Sigmoid colon (tissue), 7 donors: ENCODE results near the gene SNX33. TPM values are rescaled to one million over a fixed set of nuclear protein-coding genes. Genes with fewer than 3 reads are reported as not detected.

Experiments used
- DNase-seq: peaks from one replicate; pipeline ENCODE4 v3.0.0-alpha.2; 2019
- H3K27ac ChIP-seq, 4 donors: fragments of 200-600 bp; sonication (generic); one replicate each; pipeline ENCODE4 v1.5.1; 2016 to 2019; ENCODE audit warnings: mild to moderate bottlenecking in 1 of 4
- H3K27me3 ChIP-seq, 3 donors: fragments of 200-600 bp; sonication (generic); one replicate each; pipeline ENCODE4 v1.5.1; 2019; ENCODE audit warnings: mild to moderate bottlenecking in 1 of 3
- H3K36me3 ChIP-seq, 4 donors: fragments of 200-600 bp; sonication (generic); one replicate each; pipeline ENCODE4 v1.5.1; 2016 to 2019
- H3K4me1 ChIP-seq, 4 donors: fragments of 200-600 bp; sonication (generic); one replicate each; pipeline ENCODE4 v1.5.1; 2017 to 2019
- H3K4me3 ChIP-seq, 4 donors: fragments of 200-600 bp; sonication (generic); one replicate each; pipeline ENCODE4 v1.5.1; 2017 to 2019; ENCODE audit warnings: mild to moderate bottlenecking in 2 of 4, moderate library complexity in 1 of 4
- H3K9me3 ChIP-seq, 4 donors: fragments of 200-600 bp in 3 of 4; sonication (generic) in 3 of 4; one replicate each; pipeline versions ENCODE4 v1.5.1 to v1.6.1; 2013 to 2019
- EP300 ChIP-seq, 4 donors: sonication (generic); formaldehyde crosslinking; IDR thresholded peaks; one replicate each; pipeline ENCODE4 v1.6.1; 2017; ENCODE audit warnings: antibody characterized with exemption in 4 of 4
- POLR2A ChIP-seq, 2 donors: fragments of 450-650 bp; IDR thresholded peaks; one replicate each; pipeline ENCODE4 v1.6.1; 2016; ENCODE audit warnings: antibody characterized with exemption in 2 of 2, mild to moderate bottlenecking in 2 of 2, moderate library complexity in 2 of 2
- POLR2AphosphoS5 ChIP-seq, 4 donors: sonication (generic); formaldehyde crosslinking; IDR thresholded peaks; one replicate each; pipeline ENCODE4 v1.6.1; 2017; ENCODE audit warnings: antibody characterized with exemption in 4 of 4
- WGBS, 2 donors: extraction: QIAGEN DNeasy Blood & Tissue Kit; methylation state at CpG; one replicate each; pipeline ENCODE4 v1.1.7; 2013; 5-methylcytosine and 5-hydroxymethylcytosine counted together
- intact Hi-C: fragments of 100-400 bp; cut with DNase I; formaldehyde crosslinking; loops from one replicate; pipeline ENCODE4 v1.15.1; 2023
- polyA plus RNA-seq, 3 donors: library from polyadenylated mRNA; stranded (reverse); fragments of 200-250 nt; gene quantifications; one replicate each; pipeline ENCODE4 v1.2.3, GENCODE V29; 2013
- total RNA-seq, 4 donors: library from RNA; depleted of rRNA; stranded (reverse); fragments of >200 nt; gene quantifications; one replicate each; pipeline ENCODE4 v1.1.0, GENCODE V29; 2016
- TF ChIP-seq, protein P1 (sequence below), 4 experiments: fragments of 450-650 bp in 3 of 4; fragments of 200-600 bp in 1 of 4; IDR thresholded peaks; one replicate each; pipeline ENCODE4 v1.5.1; 2016 to 2019; ENCODE audit warnings: antibody characterized with exemption in 4 of 4, mild to moderate bottlenecking in 3 of 4, moderate library complexity in 2 of 4
- donor health status: healthy with polysubstance abuse.
- donor health status: Bipolar disorder and iron deficiency.
- donor health status: healthy.

SNX33 gene
- total and polyA plus RNA-seq, 7 donors: 9.0 to 32.7 (median 20.9) TPM

DNA sequence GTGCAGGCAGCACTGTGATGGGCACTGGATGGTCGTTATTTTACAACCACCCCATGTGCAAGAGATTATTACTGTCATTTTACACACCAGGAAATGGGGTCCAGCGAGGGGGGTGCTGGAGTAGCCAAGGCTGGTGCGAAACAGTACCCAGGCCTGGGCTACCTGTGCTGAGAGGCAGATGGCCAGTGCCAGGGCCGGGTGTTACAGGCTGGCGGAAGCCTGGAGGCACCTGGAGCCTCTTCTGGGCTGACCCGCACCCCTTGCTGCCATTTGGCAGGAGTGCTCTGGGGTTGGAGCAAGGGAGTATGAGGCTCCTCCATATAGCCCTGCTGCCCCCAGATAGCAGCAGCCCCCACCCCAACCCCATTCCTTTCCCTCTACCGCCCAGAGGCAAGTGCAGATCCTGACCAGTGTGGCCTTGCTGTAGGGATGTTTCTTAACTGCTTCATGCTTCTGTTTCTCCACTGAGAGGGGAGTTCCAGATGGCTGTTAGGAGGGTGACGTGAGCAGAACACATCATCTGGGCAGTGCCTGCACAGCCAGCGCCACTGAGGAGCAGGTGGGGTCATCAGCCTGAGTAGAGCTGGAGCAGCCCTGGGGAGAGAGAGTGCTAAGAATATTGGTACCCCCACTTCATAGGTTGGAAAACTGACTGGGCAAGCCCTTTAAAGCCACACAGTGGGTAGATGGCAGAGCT is 15.3 kb downstream of the SNX33 start:
- H3K36me3 ChIP-seq: peaks cover 0 to 21% (median 4%) of the 10 kb centered on the region in 4 donors
- DNase-seq: no peak
- H3K9me3 ChIP-seq: no peaks in the 10 kb centered on the region
- TF ChIP-seq, protein P1, sequence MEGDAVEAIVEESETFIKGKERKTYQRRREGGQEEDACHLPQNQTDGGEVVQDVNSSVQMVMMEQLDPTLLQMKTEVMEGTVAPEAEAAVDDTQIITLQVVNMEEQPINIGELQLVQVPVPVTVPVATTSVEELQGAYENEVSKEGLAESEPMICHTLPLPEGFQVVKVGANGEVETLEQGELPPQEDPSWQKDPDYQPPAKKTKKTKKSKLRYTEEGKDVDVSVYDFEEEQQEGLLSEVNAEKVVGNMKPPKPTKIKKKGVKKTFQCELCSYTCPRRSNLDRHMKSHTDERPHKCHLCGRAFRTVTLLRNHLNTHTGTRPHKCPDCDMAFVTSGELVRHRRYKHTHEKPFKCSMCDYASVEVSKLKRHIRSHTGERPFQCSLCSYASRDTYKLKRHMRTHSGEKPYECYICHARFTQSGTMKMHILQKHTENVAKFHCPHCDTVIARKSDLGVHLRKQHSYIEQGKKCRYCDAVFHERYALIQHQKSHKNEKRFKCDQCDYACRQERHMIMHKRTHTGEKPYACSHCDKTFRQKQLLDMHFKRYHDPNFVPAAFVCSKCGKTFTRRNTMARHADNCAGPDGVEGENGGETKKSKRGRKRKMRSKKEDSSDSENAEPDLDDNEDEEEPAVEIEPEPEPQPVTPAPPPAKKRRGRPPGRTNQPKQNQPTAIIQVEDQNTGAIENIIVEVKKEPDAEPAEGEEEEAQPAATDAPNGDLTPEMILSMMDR (IDR thresholded peaks at IDR 0.05): no peak
- TF ChIP-seq POLR2AphosphoS5 (IDR thresholded peaks at IDR 0.05) (no peak), POLR2A (IDR thresholded peaks at IDR 0.05) (no peak), EP300 (IDR thresholded peaks at IDR 0.05) (no peak)
- WGBS, 2 donors: 77 to 86% methylated on average over 9 of the region's 9 CpGs
- intact Hi-C loops: no loop called here
- H3K4me1 ChIP-seq: peaks cover 0 to 52% (median 49%) of the 10 kb centered on the region in 4 donors
- no peak overlapping the region for H3K4me3 ChIP-seq
- H3K27me3 ChIP-seq: no peaks in the 10 kb centered on the region
- peak overlapping the region; percentile 79 to 90 (median 88) for H3K27ac ChIP-seq

DNA sequence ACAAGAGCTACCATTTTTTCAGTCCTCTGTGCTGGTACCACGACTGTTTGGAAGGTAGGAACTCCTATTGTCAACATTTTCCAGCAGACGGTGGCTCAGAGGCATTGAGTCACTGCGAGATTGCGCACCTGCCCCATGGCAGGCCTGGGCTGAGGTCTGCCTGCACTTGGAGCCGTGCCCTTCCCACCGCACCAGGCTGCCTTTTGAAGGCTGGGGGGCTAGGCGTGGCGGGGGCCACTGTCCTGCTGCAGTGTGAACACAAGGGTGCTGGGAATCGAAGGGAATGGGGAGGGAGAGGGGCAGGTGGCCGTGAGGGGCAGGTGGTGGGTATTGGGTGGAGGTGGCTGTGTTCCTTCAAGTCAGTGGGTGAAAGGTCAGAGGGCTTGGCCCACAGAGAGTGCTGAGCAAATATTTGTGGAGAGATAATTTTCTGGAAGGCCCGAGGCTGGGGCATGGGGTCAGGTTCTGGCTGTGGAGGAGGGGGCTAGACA is 16.3 kb downstream of the SNX33 start:
- 19 to 63% methylated on average over 11 of the region's 11 CpGs for WGBS, 2 donors
- Histone ChIP-seq H3K27me3 (no peaks in the 10 kb centered on the region), H3K27ac (peak overlapping the region in 2 of 4 donors; percentile 90), H3K36me3 (peaks cover 0 to 11% (median 0%) of the 10 kb centered on the region in 4 donors), H3K4me1 (peaks cover 0 to 50% (median 43%) of the 10 kb centered on the region in 4 donors), H3K9me3 (no peaks in the 10 kb centered on the region), H3K4me3 (no peak overlapping the region)
- intact Hi-C loops: no loop called here
- no peak for DNase-seq
- no peak for TF ChIP-seq POLR2A (IDR thresholded peaks at IDR 0.05)
- no peak for TF ChIP-seq EP300 (IDR thresholded peaks at IDR 0.05)
- TF ChIP-seq, protein P1 (IDR thresholded peaks at IDR 0.05): no peak
- no peak for TF ChIP-seq POLR2AphosphoS5 (IDR thresholded peaks at IDR 0.05)

DNA sequence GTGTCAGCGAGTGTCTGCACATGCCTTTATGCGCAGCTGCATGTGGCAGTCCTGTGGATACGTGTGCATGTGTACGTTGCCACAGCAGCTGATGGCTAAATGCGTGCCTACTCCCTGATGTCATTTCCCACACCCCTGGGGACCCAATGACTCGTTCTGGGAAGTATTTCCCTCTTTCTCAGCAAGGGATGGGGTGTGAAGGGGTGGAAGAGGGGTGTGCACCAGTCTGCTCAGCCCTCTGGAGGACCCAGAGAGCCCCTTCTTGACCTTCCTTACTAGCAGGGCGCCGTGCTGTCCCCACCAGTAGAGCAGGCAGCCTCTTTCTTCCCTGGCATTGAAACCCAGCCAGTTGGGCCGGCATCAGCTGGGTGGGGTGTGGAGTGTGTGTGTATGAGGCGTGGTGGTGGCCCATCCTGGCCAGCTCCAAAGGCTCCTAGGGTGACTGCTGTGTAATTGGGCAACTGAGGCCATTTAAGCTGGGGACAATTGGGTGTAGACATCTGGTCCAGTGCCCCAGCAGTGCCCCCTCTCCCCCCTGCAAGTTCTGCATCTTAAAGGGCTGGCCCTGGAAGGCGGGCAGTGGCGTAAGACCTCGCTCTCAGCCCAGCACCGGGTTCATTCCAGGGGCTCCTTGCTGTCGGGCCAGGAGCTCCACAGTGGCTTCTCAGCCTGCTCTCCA is 19.2 kb downstream of the SNX33 start:
- no peaks in the 10 kb centered on the region for H3K27me3 ChIP-seq
- 33 to 64% methylated on average over 15 of the region's 15 CpGs for WGBS, 2 donors
- peaks cover 0 to 28% (median 21%) of the 10 kb centered on the region in 4 donors for H3K4me1 ChIP-seq
- peak overlapping the region; percentile 40 to 75 (median 60) for H3K27ac ChIP-seq
- TF ChIP-seq POLR2AphosphoS5 (IDR thresholded peaks at IDR 0.05): peak in 3 of 4 donors; percentile 41 to 84 (median 66)
- TF ChIP-seq EP300 (IDR thresholded peaks at IDR 0.05): peak in 2 of 4 donors; percentile 45 to 61
- no peak for TF ChIP-seq POLR2A (IDR thresholded peaks at IDR 0.05)
- H3K4me3 ChIP-seq: no peak overlapping the region
- H3K36me3 ChIP-seq: no peaks in the 10 kb centered on the region
- intact Hi-C loops: no loop called here
- H3K9me3 ChIP-seq: no peaks in the 10 kb centered on the region
- no peak for DNase-seq

DNA sequence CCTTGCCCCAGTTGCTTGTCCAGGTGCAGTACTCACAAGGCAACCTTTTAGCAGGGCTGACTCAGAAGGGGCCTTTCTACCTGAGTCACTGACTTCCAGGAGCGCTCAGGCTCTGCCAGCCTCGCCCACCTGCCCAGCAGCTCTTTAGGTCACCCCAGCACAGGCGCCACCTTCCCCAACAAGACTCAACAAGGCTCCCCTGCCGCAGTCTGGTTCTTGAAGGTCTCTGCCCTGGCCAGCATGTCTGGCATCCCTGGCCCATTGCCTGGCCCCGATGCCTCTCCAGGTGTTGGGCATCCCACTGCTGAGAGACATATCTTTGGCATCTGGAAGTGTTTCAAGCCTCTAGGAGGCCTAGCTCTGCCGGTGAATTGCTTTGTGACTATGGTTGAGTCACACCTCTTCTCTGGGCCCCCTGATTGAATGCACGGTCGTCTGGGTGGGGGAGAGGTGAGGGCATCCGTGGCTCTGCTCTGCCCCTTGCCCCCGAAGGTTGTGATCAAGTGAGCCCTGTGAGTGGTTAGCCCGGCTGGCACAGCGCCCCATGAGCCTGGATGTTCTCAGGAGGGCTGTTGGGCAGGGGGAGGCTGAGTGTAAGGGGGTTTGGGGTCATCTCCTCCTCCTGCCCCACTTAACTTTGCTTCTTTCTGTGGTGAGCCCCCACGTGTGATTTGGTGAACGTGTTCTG is 21.6 kb downstream of the SNX33 start:
- no peak for DNase-seq
- intact Hi-C loops: no loop called here
- 77 to 83% methylated on average over 14 of the region's 14 CpGs for WGBS, 2 donors
- Histone ChIP-seq H3K36me3 (no peaks in the 10 kb centered on the region), H3K4me3 (no peak overlapping the region), H3K4me1 (peaks cover 0 to 46% (median 43%) of the 10 kb centered on the region in 4 donors), H3K9me3 (no peaks in the 10 kb centered on the region), H3K27me3 (no peaks in the 10 kb centered on the region), H3K27ac (no peak overlapping the region)
- peak in 2 of 4 donors; percentile 14 to 39 for TF ChIP-seq POLR2AphosphoS5 (IDR thresholded peaks at IDR 0.05)
- TF ChIP-seq POLR2A (IDR thresholded peaks at IDR 0.05): no peak

DNA sequence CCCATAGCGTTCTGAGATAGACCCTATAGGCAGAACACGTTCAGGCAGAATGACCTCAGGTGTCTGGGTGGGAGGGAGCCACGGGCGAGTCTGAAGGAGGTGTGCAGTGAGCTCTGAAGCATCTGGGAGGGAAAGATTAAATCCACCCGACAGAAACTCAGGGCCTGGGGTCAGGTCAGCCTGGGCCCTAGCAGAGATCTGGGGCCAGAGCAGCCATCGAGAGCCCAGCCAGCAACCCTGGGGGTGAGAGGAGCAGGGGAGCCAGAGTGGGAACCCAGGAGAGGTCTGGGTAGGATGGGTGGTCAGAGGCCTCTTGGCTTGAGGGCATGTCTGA is 22.1 kb downstream of the SNX33 start:
- TF ChIP-seq POLR2AphosphoS5 (IDR thresholded peaks at IDR 0.05) (no peak), POLR2A (IDR thresholded peaks at IDR 0.05) (no peak)
- TF ChIP-seq, protein P1 (IDR thresholded peaks at IDR 0.05): no peak
- no peaks in the 10 kb centered on the region for H3K9me3 ChIP-seq
- no peaks in the 10 kb centered on the region for H3K27me3 ChIP-seq
- H3K36me3 ChIP-seq: peaks cover 0 to under 1% (median 0%) of the 10 kb centered on the region in 4 donors
- 87 to 89% methylated on average over 6 of the region's 6 CpGs for WGBS, 2 donors
- H3K4me3 ChIP-seq: no peak overlapping the region
- no peak overlapping the region for H3K27ac ChIP-seq
- H3K4me1 ChIP-seq: peaks cover 0 to 51% (median 48%) of the 10 kb centered on the region in 4 donors
- intact Hi-C loops: no loop called here
- no peak for DNase-seq
